ENCODE measurements around the gene LSM12.

Gene LSM12

DNA sequence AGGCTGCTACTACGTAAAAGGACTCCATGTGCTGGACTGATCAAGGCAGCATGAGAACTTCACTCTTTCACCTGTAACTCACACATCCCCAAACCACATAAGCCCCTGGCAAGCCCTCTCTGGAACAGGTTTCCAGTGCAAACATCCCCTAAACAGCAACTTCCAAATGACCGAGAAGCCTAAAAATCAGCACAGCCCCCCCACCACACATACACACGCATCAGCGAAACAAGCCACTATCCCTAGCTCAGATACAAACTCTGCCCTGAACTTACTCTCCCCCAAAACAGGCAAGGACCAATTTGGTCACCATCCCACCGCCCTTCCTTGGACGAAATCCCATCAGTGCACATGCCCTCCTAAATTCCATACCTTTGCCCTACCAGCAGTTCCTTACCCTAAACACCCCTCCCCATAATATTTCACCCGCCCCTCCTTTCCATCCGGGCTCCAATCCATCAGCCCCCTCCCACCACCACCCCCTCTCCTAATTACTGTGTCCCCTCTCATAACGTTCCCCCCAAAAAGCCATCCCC, 735 bp downstream of the LSM12 start:
- peak overlapping the region; percentile 89 for H3K4me3 ChIP-seq (ENCODE audit: low read length)
- TF ChIP-seq CTCF (conservative IDR thresholded peaks at IDR 0.05; ENCODE audit: low read depth, low read length) = no peak
- DNase-seq (ENCODE audit: low read depth) = no peak

GRCh38 chr17:44063704-44064639, 2.5 kb downstream of the LSM12 start:
- no peak for TF ChIP-seq CTCF (conservative IDR thresholded peaks at IDR 0.05; ENCODE audit: low read depth, low read length)
- no peak overlapping the region for H3K4me3 ChIP-seq (ENCODE audit: low read length)
- no peak for DNase-seq (ENCODE audit: low read depth)

DNA sequence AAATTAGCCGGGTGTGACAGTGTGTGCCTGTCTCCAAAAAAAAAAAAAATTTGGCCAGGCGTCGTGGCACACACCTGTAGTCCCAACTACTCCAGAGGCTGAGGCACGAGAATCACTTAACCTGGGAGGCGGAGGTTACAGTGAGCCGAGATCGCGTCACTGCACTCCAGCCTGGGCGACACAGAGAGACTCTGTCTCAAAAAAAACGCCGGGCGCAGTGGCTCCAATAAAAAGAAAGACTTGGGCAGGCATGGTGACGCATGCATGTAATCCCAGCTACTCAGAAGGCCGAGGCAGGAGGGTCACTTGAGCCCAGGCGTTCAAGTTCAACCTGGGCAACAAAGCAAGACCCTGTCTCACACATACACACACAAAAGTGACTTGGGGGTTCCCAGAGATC, 3.6 kb downstream of the LSM12 start:
- no peak for TF ChIP-seq CTCF (conservative IDR thresholded peaks at IDR 0.05; ENCODE audit: low read depth, low read length)
- no peak for DNase-seq (ENCODE audit: low read depth)
- H3K4me3 ChIP-seq (ENCODE audit: low read length) = no peak overlapping the region

- DNase-seq (ENCODE audit: low read depth) = no peak
- TF ChIP-seq CTCF (conservative IDR thresholded peaks at IDR 0.05; ENCODE audit: low read depth, low read length) = no peak
- H3K4me3 ChIP-seq (ENCODE audit: low read length) = no peak overlapping the region
Measured at GRCh38 chr17:44061446-44061845, 5.0 kb downstream of the LSM12 start.

DNA sequence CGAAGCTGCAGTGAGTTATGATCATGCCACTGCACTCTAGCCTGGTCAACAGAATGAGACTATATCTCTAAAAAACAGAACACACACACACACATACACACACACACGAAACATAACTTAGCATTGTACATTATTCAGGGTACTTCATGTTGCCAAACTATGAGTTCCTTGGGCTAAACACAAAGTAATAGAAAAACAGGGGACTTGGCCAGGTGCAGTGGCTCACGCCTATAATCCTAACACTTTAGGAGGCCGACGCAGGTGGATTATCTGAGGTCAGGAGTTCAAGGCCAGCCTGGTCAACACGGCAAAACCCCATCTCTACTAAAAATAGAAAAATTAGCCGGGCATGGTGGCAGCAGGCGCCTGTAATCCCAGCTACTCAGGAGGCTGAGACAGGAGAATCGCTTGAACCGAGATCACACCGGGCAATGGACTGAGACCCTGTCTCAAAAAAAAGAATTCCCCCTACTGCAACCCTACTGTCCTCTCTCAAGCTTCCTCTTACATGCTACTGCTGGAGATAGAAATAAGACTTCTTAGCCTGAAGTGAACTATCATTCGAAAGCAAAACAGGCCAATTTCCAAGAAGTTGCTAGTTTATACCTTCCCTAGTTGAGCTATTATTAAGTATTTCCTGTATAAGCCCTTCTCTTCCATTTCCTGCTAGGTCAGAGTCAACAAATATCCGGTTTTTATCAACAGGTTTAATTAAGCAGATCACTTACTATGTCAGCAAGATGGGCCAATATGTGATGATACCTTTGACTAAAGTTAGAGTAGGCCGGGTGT, 7.2 kb downstream of the LSM12 start:
- H3K4me3 ChIP-seq (ENCODE audit: low read length) = no peak overlapping the region
- no peak for DNase-seq (ENCODE audit: low read depth)
- no peak for TF ChIP-seq CTCF (conservative IDR thresholded peaks at IDR 0.05; ENCODE audit: low read depth, low read length)

DNA sequence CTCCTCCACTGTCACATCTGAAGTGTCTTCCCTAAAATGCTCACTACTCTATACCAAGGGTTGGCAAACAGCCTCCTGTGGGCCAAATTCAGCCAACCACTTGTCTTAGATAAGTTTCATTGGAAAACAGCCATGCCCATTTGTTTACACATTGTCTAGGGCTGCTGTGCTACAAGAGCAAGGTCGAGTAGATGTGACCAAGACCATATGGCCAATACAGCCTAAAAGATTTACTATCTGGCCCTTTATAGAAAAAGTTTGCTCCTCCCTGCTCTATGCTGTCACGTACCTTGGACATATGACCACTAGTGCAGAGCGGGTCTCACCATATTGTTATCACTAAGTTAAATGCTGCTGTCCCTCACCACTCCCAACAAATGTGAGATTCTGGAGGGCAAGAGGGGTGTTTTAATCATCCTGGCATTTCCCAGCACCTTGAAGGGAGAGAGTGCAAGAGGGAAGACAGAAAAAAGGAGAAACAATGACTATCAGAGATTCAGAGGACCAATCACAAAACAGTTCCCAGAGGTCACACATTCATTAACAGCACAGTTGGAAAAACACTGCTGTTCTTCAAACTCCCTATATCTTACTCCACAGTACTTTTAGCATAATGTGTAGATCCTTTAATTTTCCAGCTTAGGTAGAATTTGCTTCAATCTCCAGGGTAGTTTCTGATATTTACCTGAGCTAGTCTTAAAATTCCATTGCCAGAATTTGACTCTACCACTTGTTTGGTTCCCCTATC, 13.2 kb downstream of the LSM12 start:
- no peak for DNase-seq (ENCODE audit: low read depth)
- no peak overlapping the region for H3K4me3 ChIP-seq (ENCODE audit: low read length)
- no peak for TF ChIP-seq CTCF (conservative IDR thresholded peaks at IDR 0.05; ENCODE audit: low read depth, low read length)
